Fibroblast of lung (primary cell): ENCODE data around the gene ROR2. TPM values are rescaled to one million over a fixed set of nuclear protein-coding genes. Genes with fewer than 3 reads are reported as not detected.

ENCODE experiments used
- DNase-seq, 2 donors: peaks; one replicate each; pipeline versions ENCODE4 v3.0.0 to v3.0.0-alpha.2; 2010; ENCODE audit warnings: low read depth in 2 of 2
- H2AFZ ChIP-seq: 2 replicates; pipeline ENCODE4 v1.5.1; 2012; ENCODE audit warnings: low read length, control low read depth, inconsistent platforms
- H3K27ac ChIP-seq: 2 replicates; pipeline ENCODE4 v1.5.1; 2011; ENCODE audit warnings: low read length, control low read depth; ENCODE audit not compliant: insufficient read depth
- H3K27me3 ChIP-seq: 2 replicates; pipeline ENCODE4 v1.5.1; 2011; ENCODE audit warnings: mild to moderate bottlenecking, low read length; ENCODE audit not compliant: control insufficient read depth, insufficient read depth
- H3K36me3 ChIP-seq: 2 replicates; pipeline ENCODE4 v1.5.1; 2011; ENCODE audit warnings: low read length; ENCODE audit not compliant: control insufficient read depth, insufficient read depth
- H3K4me1 ChIP-seq: 2 replicates; pipeline ENCODE4 v1.5.1; 2011; ENCODE audit warnings: low read length; ENCODE audit not compliant: control insufficient read depth, insufficient read depth; ENCODE audit errors: extremely low read depth
- H3K4me2 ChIP-seq: 2 replicates; pipeline ENCODE4 v1.5.1; 2011; ENCODE audit warnings: low read length, control low read depth; ENCODE audit not compliant: insufficient read depth; ENCODE audit errors: extremely low read depth
- H3K4me3 ChIP-seq, 4 experiments: fragments of 200-600 bp in 1 of 4; sonication (generic) in 1 of 4; replicated peaks in 1 of 4; 2 replicates each; pipeline ENCODE4 v1.5.1; 2011 to 2016; ENCODE audit warnings: low read length in 4 of 4, low read depth in 3 of 4, mild to moderate bottlenecking in 3 of 4, control low read depth in 2 of 4, inconsistent platforms in 1 of 4, mixed read lengths in 1 of 4; ENCODE audit not compliant: insufficient read depth in 1 of 4; ENCODE audit errors: control extremely low read depth in 1 of 4
- H3K79me2 ChIP-seq: 2 replicates; pipeline ENCODE4 v1.5.1; 2012; ENCODE audit warnings: mild to moderate bottlenecking, low read length, inconsistent platforms; ENCODE audit not compliant: control insufficient read depth, insufficient read depth
- H3K9ac ChIP-seq: 2 replicates; pipeline ENCODE4 v1.5.1; 2011; ENCODE audit warnings: mild to moderate bottlenecking, low read length, control low read depth; ENCODE audit not compliant: insufficient read depth
- H3K9me3 ChIP-seq: 2 replicates; pipeline ENCODE4 v1.5.1; 2012; ENCODE audit warnings: low read depth, low read length; ENCODE audit not compliant: control insufficient read depth, insufficient read depth
- H4K20me1 ChIP-seq: 2 replicates; pipeline ENCODE4 v1.5.1; 2011; ENCODE audit warnings: low read length; ENCODE audit not compliant: control insufficient read depth, insufficient read depth; ENCODE audit errors: extremely low read depth
- CTCF ChIP-seq, 2 donors: IDR thresholded peaks in 1 of 2; conservative IDR thresholded peaks in 1 of 2; 1 replicate in 1 of 2; 2 replicates in 1 of 2; pipeline ENCODE4 v1.5.1; 2011 to 2012; ENCODE audit warnings: low read length in 2 of 2, control low read depth in 1 of 2, inconsistent platforms in 1 of 2, low read depth in 1 of 2, mild to moderate bottlenecking in 1 of 2
- EZH2 ChIP-seq: IDR thresholded peaks from 2 replicates; pipeline ENCODE4 v1.5.1; 2012; ENCODE audit warnings: low read length, control low read depth, mild to moderate bottlenecking; ENCODE audit errors: missing control alignments
- polyA plus RNA-seq, 2 donors: library from polyadenylated mRNA; depleted of rRNA in 1 of 2; stranded (reverse) in 1 of 2; unstranded in 1 of 2; fragments of >200 nt; gene quantifications; 2 replicates each; pipeline ENCODE4 v1.2.1, GENCODE V29; 2011 to 2012; ENCODE audit warnings: missing spikeins in 1 of 2
- total RNA-seq: library from RNA; depleted of rRNA; stranded (reverse); fragments of >200 nt; gene quantifications from 2 replicates; pipeline ENCODE4 v1.2.1, GENCODE V29; 2014

Gene ROR2
- total and polyA plus RNA-seq, 2 donors (not counting 1 experiment from before 2014, with no cell fraction given) = 2.3 to 27.9 TPM

DNA sequence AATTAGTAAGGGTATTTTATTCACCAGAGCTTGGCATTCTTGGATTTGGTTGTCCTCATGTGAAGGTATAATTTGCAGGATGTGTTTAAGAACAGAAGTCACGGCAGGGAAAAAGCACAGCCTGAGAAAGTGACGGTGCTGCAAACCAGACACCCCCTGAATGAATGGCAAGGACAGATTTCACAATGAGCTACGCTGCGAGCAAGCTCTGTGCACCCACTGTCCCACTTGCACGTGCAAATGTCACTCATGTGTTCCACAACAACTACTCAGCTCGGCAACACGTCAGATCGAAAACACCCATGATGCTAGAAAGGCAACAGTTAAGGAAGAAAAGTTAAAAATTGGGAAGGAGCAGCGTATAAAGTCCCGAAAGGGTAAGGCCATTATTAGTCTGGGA lies 168.9 kb downstream of the ROR2 start:
- TF ChIP-seq EZH2 = no peak
- DNase-seq = no peak
- H2AFZ ChIP-seq = no peak overlapping the region

GRCh38 chr9:91778031-91778430 lies 172.0 kb downstream of the ROR2 start:
- H3K4me2 ChIP-seq = no peak overlapping the region

More for the DNA sequence above, 168.9 kb downstream of the ROR2 start:
- H3K9me3 ChIP-seq = no peaks in the 10 kb centered on the region
- no peaks in the 10 kb centered on the region for H4K20me1 ChIP-seq
- no peaks in the 10 kb centered on the region for H3K27me3 ChIP-seq
- no peak overlapping the region for H3K27ac ChIP-seq
- no peak overlapping the region for H3K4me2 ChIP-seq
- no peak overlapping the region for H3K9ac ChIP-seq
- H3K4me3 ChIP-seq = no peak overlapping the region
- H3K4me1 ChIP-seq = peaks cover 8% of the 10 kb centered on the region
- H3K79me2 ChIP-seq = no peaks in the 10 kb centered on the region
- no peaks in the 10 kb centered on the region for H3K36me3 ChIP-seq

GRCh38 chr9:91777292-91777830 lies 172.7 kb downstream of the ROR2 start:
- peak; percentile 78 to 90 for DNase-seq
- H3K9me3 ChIP-seq = no peaks in the 10 kb centered on the region
- no peak overlapping the region for H2AFZ ChIP-seq
- H4K20me1 ChIP-seq = no peaks in the 10 kb centered on the region
- no peak for TF ChIP-seq CTCF (conservative IDR thresholded peaks at IDR 0.05 in 1 of 2, IDR thresholded peaks at IDR 0.05 in 1 of 2; ENCODE audit: low read depth in 1 of 2, low read length in 2 of 2)
- peaks cover 2% of the 10 kb centered on the region for H3K27me3 ChIP-seq
- no peak overlapping the region for H3K4me2 ChIP-seq
- no peak overlapping the region for H3K27ac ChIP-seq
- H3K4me3 ChIP-seq = peak overlapping the region in 1 of 4 experiments; percentile 10
- H3K79me2 ChIP-seq = no peaks in the 10 kb centered on the region
- no peaks in the 10 kb centered on the region for H3K36me3 ChIP-seq
- H3K9ac ChIP-seq = no peak overlapping the region
- peaks cover 8% of the 10 kb centered on the region for H3K4me1 ChIP-seq

More at GRCh38 chr9:91778031-91778430, 172.0 kb downstream of the ROR2 start:
- peaks cover 8% of the 10 kb centered on the region for H3K4me1 ChIP-seq
- H3K36me3 ChIP-seq = no peaks in the 10 kb centered on the region
- no peak overlapping the region for H3K27ac ChIP-seq
- peaks cover 2% of the 10 kb centered on the region for H3K27me3 ChIP-seq
- no peaks in the 10 kb centered on the region for H3K79me2 ChIP-seq
- no peaks in the 10 kb centered on the region for H3K9me3 ChIP-seq
- H4K20me1 ChIP-seq = no peaks in the 10 kb centered on the region
- no peak overlapping the region for H3K9ac ChIP-seq
- peak; percentile 20 to 42 for DNase-seq
- no peak overlapping the region for H3K4me3 ChIP-seq
- TF ChIP-seq EZH2 (no peak), CTCF (conservative IDR thresholded peaks at IDR 0.05 in 1 of 2, IDR thresholded peaks at IDR 0.05 in 1 of 2; ENCODE audit: low read depth in 1 of 2, low read length in 2 of 2) (no peak)
- H2AFZ ChIP-seq = no peak overlapping the region
